HG03108 (cell line): Measurements from ENCODE around the gene LHFPL3.

Experiments
- ATAC-seq: cut with Tn5 transposase; IDR thresholded peaks from one replicate; pipeline ENCODE4 v1.9.1; 2021; ENCODE audit warnings: moderate library complexity; ENCODE audit not compliant: unreplicated experiment

Gene LHFPL3

DNA sequence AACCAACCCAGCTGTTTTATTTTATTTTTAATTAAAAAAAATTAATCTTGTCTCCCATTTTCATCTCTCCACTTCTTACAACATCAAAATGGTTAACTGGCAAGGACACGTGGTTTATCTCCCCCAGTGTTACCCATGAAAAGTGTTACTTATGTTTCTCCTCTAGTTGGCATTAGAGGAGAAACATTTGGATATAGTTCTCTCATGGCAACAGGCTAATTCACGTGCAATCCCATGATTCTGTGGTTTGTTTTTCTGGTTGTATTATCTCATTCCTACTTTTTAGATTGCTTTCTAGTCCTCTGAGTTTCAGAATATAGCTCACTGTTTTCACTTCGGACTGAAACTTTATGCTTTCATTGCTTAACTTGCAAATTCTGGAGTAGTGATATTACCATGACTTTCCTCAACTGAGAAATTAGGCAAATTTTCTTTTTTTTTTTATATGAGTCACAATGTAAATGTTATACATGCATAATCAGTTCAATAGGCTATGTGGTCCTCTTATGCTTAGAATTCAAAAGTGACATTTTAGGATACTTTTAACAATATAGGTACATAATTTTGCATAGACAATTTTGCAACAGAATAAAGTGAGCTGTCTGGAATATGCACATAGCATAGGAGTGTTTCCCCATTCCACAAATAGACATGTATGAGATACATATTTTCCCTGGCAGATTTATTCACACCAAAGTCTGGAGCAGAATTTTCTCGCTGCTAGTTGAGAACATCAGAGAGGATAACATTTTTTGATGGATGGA, 43.0 kb downstream of the LHFPL3 start:
- ATAC-seq = no peak

DNA sequence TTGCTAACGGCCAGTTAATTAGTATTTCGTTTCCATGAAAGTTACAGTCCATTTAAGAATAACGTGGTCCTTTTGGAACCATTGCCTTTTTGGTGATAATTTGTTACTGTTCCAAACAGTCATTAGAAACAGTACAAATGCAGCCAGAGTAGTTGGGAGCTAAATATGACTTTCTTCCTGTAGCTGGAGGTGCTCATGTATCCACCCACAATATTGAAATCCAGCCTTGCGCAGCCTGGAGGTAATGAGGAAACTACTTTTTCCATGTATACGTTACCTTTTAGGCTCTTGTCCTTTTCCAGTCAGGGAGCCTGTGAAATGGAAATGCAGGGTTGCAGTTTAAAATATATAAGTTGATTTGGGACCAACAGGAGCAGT, 43.6 kb downstream of the LHFPL3 start:
- no peak for ATAC-seq

- ATAC-seq = no peak
These were observed 54.2 kb downstream of the LHFPL3 start for GRCh38 chr7:104382616-104383015.

GRCh38 chr7:104386943-104387342, 58.5 kb downstream of the LHFPL3 start:
- no peak for ATAC-seq

GRCh38 chr7:104388222-104388621, 59.8 kb downstream of the LHFPL3 start:
- ATAC-seq = no peak

- ATAC-seq = no peak
These were observed 66.8 kb downstream of the LHFPL3 start for GRCh38 chr7:104395162-104395561.

DNA sequence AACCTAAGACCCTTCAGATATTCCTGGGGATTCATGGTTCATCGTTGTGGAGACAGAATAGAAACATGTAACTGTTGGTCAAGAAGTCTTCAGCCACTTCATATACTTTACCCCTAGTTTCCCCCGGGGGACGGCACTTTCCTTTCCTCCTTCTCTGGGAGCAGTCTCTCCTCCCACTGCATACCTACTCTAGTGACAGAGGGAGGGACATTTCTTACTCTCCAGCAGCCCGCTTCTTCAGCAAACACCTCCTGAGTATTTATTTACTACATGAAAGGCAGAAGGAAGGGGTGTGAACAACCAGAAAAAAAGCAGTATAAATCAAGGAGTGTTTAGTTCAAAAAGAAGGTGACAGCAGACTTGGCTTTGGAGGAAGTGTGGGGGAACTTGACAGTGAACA, 69.0 kb downstream of the LHFPL3 start:
- ATAC-seq = no peak

DNA sequence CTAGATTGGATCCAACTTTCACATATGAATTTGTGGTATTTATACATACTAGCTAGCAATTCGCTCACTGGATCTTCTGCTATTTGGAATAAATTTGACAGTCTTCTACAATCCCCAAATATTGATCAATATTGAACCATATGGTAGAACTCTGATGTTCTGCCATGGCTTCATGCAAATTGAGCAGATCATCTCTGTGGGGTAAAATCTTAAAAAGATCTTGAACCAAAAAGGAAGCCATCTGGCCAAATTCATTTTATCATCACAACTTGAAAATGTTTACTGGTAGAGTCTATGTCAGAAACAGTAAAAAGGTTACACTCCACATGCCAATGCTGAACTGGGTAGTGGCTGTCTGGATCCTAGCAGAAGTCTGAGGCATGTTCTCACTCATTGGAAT, 80.0 kb downstream of the LHFPL3 start:
- ATAC-seq = no peak

DNA sequence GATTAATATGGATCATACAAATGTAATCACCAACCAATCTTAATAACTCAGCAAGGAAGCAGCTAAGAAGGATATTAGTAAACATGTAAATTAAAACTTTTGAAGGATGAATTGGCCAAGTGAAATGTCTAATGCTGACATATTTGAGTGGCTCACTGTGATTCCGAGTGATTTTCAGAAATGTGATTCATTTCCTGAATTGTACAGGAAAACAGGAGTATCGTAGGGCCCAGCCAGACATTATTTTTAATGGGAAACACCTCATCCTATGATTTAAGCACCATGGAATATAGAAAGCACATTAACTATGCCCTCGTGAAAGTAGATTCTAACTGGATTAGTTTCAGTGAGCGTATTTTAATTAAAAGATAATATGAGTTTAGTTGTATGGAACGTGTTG, 82.3 kb downstream of the LHFPL3 start:
- no peak for ATAC-seq

GRCh38 chr7:104412911-104413310, 84.5 kb downstream of the LHFPL3 start:
- no peak for ATAC-seq

DNA sequence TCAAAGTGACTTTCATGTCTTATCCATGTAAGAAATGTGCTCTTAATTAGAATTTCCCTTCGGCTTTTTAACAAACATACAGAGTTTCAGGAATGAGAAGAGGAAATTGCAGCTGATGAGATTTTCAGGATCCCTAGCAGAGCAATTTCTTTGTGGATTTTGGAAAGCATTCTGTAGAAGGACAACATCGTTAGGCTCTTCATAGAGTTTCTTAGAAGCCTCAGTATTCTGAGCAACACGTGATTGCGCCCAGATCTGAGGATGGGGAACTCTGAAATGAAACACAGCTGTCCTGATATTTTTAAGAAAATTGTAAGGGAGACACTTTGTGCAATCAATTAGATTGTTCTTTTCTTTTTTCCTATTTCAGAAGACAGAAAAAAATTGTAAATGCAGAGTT, 85.8 kb downstream of the LHFPL3 start:
- ATAC-seq = no peak

DNA sequence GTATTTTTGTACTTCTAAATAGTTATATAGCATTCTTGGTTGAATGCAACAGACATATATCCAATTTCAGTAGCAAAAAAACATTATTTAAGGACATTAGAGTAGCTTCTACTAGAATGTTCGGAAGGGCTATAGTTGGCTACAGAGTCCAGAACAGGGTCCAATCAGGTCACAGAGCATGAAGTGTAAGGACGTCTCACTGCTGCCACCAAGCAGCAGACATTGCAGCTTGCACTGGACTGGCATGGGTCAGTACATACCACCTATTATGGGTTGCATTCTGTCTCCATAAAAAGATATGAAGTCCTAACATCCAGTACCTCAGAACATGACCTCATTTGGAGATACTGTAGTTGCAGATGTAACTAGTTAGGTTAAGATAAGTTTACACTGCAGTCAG, 87.3 kb downstream of the LHFPL3 start:
- no peak for ATAC-seq

- no peak for ATAC-seq
These were observed 88.5 kb downstream of the LHFPL3 start for GRCh38 chr7:104416866-104417393.

- ATAC-seq = no peak
These were observed 103.5 kb downstream of the LHFPL3 start for GRCh38 chr7:104431930-104432329.

GRCh38 chr7:104434129-104434528, 105.7 kb downstream of the LHFPL3 start:
- no peak for ATAC-seq

DNA sequence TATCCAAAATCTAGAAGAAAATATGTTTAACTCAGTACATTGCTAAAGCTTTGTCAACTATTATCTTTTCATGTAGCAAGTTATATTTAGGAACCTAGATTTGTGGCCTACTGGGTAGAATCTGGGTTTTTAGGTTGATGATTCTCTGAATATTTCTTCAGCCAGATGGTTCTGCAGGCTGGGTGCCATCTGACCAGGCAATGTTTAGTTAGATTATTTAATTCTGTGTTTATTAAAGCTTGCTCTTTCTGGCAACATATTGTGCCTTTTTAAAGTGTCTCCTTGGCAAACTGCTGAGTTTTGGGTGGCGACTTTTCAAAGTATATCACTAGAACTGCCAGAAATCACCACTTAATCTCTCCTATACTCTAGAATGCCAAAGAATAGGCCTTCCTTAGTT, 114.1 kb downstream of the LHFPL3 start:
- no peak for ATAC-seq

GRCh38 chr7:104444017-104444416, 115.6 kb downstream of the LHFPL3 start:
- no peak for ATAC-seq

GRCh38 chr7:104445393-104445792, 117.0 kb downstream of the LHFPL3 start:
- ATAC-seq = no peak

DNA sequence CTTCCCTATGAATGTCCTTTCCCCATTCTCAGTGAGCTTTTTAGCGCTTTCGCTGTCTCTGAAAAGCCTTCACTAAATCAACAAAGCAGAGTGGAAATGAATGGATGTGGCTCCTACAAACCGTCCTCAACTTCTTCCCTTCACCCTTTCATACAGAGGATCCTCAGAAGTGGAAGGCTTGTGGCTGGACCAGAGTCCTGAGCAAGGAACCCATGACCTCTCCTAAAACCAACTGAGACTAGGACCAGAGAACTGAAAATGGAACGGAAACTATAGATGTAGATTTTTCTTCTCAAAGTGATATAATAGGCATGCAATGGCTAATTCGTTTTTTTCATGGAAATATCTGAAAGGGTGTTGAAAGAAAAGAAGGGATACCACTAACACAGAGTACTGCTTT, 122.5 kb downstream of the LHFPL3 start:
- no peak for ATAC-seq

DNA sequence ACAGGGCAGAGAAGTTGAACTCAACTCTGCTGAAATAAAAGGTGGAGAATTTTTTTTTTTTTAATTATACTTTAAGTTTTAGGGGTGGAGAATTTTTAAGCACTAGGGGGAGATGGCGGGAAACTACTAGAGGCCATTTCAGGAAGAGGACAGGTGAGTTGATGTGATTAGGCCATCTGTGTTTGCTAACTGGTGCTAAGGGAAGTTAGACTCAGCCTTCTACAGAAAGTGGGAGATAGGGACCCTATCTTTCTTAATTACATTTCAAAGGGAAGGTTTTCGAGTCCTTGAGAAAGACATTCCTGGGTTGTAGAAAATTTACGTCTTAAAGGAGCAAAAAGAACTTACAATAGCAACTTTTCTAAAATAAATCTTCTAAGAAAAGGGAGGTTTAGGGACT, 124.8 kb downstream of the LHFPL3 start:
- ATAC-seq = no peak

GRCh38 chr7:104458875-104459274, 130.5 kb downstream of the LHFPL3 start:
- no peak for ATAC-seq

DNA sequence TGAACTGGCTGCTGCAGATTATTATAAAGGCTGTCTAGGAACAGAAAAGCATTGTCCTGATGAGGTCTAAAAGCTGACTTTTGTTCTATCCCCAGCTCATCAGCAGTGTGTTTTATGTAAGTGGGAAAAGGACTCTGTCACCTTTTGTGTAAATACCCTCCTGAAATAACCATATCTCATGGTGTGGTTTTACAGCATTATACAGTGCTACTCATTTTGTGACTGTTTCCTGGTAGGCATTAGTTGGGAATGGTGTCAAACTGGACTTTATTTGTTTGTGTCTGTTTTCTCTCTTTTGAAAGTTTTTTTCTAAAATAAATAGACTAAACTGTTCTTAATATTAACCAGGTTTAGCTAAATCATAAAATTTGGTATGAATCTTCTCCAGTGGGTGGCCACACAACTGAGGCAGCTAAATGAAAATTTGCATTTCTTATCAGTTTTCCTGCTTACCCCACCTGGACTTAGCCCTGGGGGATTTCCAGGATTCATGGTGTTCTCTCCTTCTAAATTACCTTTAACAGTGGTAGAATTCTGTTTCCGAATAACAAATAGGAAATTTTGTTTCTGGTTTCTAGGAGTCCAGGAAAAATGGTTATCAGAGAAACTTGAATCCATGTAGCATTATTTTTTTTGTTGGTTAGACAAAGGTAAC, 140.9 kb downstream of the LHFPL3 start:
- no peak for ATAC-seq

DNA sequence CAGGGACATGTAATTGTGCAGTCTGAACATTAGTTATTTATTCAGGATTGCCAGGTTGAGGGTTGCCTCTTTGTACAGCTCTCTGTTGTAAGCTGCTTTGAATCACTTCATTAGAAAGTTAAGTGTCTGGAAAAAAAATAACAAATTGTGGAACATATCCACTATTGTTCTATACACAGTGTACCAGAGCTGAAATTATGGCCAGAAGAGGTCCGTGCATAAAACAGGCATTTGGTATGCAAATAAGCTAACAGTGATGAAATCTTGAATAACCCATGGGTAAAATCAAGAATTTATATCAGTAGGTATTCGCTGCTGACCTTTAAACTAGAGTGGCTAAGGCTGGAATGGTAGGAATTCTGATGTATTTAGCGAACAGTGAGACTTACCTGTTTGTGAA, 152.1 kb downstream of the LHFPL3 start:
- ATAC-seq = no peak
